ENCODE results near the gene PROS1. TPM values are rescaled to one million over a fixed set of nuclear protein-coding genes. Genes with fewer than 3 reads are reported as not detected.

The PROS1 gene
- polyA plus RNA-seq, 1 donor from 2014 or later = 2.8 TPM

- Histone ChIP-seq H3K4me2 (ENCODE audit: low read length) (no peak overlapping the region), H4K20me1 (ENCODE audit: insufficient read depth) (no peaks in the 10 kb centered on the region), H3K79me2 (replicated peaks; ENCODE audit: insufficient read depth, low read length) (peaks cover 32% of the 10 kb centered on the region), H3K27me3 (ENCODE audit: insufficient read depth, low read depth, low read length) (no peaks in the 10 kb centered on the region), H3K4me3 (ENCODE audit: low read length) (no peak overlapping the region), H3F3A (ENCODE audit: insufficient read depth, low read length, poor library complexity, severe bottlenecking) (no peaks in the 10 kb centered on the region), H3K9me2 (ENCODE audit: insufficient read depth, low read length) (no peaks in the 10 kb centered on the region), H3K27ac (ENCODE audit: low read length) (no peak overlapping the region), H3K9ac (ENCODE audit: low read length) (no peak overlapping the region), H2AFZ (ENCODE audit: low read depth, low read length) (no peak overlapping the region), H3K9me3 (ENCODE audit: low read length) (no peaks in the 10 kb centered on the region), H3K36me3 (ENCODE audit: insufficient read depth, low read length) (no peaks in the 10 kb centered on the region)
- no peak for TF ChIP-seq SMC3 (conservative IDR thresholded peaks at IDR 0.05; ENCODE audit: poor library complexity)
- TF ChIP-seq POLR2AphosphoS5 (IDR thresholded peaks at IDR 0.05) = no peak
- no peak for TF ChIP-seq RAD21 (conservative IDR thresholded peaks at IDR 0.05)
- no peak for TF ChIP-seq EZH2 (IDR thresholded peaks at IDR 0.05; ENCODE audit: borderline replicate concordance, insufficient read depth, low read length, poor library complexity, severe bottlenecking)
- TF ChIP-seq REST (IDR thresholded peaks at IDR 0.05; ENCODE audit: borderline replicate concordance) = no peak
- no peak for TF ChIP-seq MXI1 (conservative IDR thresholded peaks at IDR 0.05; ENCODE audit: poor library complexity, severe bottlenecking)
- no peak for TF ChIP-seq EP300 (conservative IDR thresholded peaks at IDR 0.05; ENCODE audit: poor library complexity, severe bottlenecking)
- no peak for TF ChIP-seq TAF1 (IDR thresholded peaks at IDR 0.05; ENCODE audit: low read depth)
- TF ChIP-seq CTCF (IDR thresholded peaks at IDR 0.05; ENCODE audit: poor library complexity, severe bottlenecking) = no peak
Observed at GRCh38 chr3:93988764-93989163, 15.1 kb upstream of the PROS1 start.

- H3K9ac ChIP-seq (ENCODE audit: low read length) = no peak overlapping the region
- TF ChIP-seq SMC3 (conservative IDR thresholded peaks at IDR 0.05; ENCODE audit: poor library complexity) (no peak), EZH2 (IDR thresholded peaks at IDR 0.05; ENCODE audit: borderline replicate concordance, insufficient read depth, low read length, poor library complexity, severe bottlenecking) (no peak), RAD21 (conservative IDR thresholded peaks at IDR 0.05) (no peak), REST (IDR thresholded peaks at IDR 0.05; ENCODE audit: borderline replicate concordance) (no peak), POLR2AphosphoS5 (IDR thresholded peaks at IDR 0.05) (no peak), MXI1 (conservative IDR thresholded peaks at IDR 0.05; ENCODE audit: poor library complexity, severe bottlenecking) (no peak), CTCF (IDR thresholded peaks at IDR 0.05; ENCODE audit: poor library complexity, severe bottlenecking) (no peak), EP300 (conservative IDR thresholded peaks at IDR 0.05; ENCODE audit: poor library complexity, severe bottlenecking) (no peak), TAF1 (IDR thresholded peaks at IDR 0.05; ENCODE audit: low read depth) (no peak)
- H3K9me2 ChIP-seq (ENCODE audit: insufficient read depth, low read length) = no peaks in the 10 kb centered on the region
- H3K4me3 ChIP-seq (ENCODE audit: low read length) = no peak overlapping the region
- H3K79me2 ChIP-seq (replicated peaks; ENCODE audit: insufficient read depth, low read length) = peaks cover 37% of the 10 kb centered on the region
- no peaks in the 10 kb centered on the region for H3F3A ChIP-seq (ENCODE audit: insufficient read depth, low read length, poor library complexity, severe bottlenecking)
- no peak overlapping the region for H3K27ac ChIP-seq (ENCODE audit: low read length)
- no peaks in the 10 kb centered on the region for H3K36me3 ChIP-seq (ENCODE audit: insufficient read depth, low read length)
- H2AFZ ChIP-seq (ENCODE audit: low read depth, low read length) = no peak overlapping the region
- H3K27me3 ChIP-seq (ENCODE audit: insufficient read depth, low read depth, low read length) = no peaks in the 10 kb centered on the region
- H4K20me1 ChIP-seq (ENCODE audit: insufficient read depth) = no peaks in the 10 kb centered on the region
- H3K9me3 ChIP-seq (ENCODE audit: low read length) = no peaks in the 10 kb centered on the region
- H3K4me2 ChIP-seq (ENCODE audit: low read length) = no peak overlapping the region
Observed at GRCh38 chr3:93988283-93988682, 14.6 kb upstream of the PROS1 start.

All from neural cell (in vitro differentiated cells).